Inferior parietal cortex (tissue), 1 donor: ENCODE results near the gene TBL1X.

Experiments used
- DNase-seq: peaks from one replicate; pipeline ENCODE4 v3.0.0-alpha.2; 2016; ENCODE audit errors: extremely low spot score

TBL1X gene

GRCh38 chrX:9498236-9498635 lies 33.4 kb downstream of the TBL1X start:
- DNase-seq = no peak

DNA sequence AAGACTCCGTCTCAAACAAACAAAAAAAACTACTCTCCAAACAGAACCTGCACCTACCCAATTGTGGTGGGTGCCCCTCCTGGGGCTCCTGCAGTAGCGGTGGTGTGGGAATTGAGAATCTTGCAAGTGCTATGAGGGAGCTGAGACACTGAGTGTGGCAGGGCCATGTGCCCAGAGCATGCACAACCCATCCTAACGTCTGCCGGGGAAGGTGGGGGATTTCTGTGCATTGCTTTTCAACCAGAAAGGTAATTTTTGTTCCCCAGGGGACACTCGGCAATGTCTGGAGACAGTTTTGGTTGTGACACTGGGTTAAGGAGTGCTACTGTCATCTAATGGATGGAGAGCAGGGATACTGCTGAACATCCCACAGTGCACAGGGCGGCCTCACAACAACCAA lies 35.7 kb downstream of the TBL1X start:
- DNase-seq = no peak

GRCh38 chrX:9501362-9501761 lies 36.5 kb downstream of the TBL1X start:
- no peak for DNase-seq

DNA sequence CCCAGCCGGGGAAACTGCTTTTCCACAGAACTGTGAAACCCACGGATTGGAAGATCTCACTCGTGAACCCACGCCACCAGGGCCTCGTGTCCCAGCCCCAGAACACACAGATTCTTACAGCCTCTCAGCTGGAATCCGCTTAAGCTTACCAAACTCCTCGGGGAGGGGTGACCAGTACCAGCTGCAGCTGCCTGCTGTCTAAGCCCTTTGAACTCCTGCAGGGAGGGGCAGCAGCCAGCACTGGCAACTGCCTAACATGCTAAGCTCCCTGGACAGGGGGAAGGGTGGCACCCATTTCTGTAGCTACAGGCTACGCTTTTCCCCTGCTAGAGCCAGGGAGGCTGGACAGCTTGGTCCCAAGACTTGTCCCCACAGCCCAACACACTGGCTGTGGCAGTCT lies 38.4 kb downstream of the TBL1X start:
- DNase-seq = no peak

GRCh38 chrX:9510366-9510765 lies 45.5 kb downstream of the TBL1X start:
- DNase-seq = no peak

DNA sequence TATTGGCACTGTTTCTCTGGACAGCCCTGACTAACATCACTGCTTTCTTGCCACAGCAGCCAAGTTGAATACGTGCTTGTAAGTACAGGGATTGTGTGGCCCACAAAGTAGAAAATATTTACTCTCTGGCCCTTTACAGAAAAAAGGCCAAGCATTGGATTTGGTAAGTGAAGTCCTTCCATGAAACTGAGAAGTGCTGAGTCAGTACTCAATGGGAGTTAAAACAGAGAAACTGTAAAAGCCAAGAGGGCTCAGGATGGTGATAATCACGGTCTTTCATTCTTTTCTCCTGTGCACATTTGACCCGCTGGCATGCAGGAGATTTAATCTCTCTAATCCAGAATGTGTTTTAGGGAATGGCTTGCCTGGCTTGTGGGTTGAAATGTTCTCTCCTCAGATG lies 46.1 kb downstream of the TBL1X start:
- no peak for DNase-seq

- DNase-seq = no peak
These were observed 50.6 kb downstream of the TBL1X start for GRCh38 chrX:9515489-9515888.

- DNase-seq = no peak
These were observed 51.2 kb downstream of the TBL1X start for GRCh38 chrX:9515973-9516538.

- no peak for DNase-seq
These were observed 51.8 kb downstream of the TBL1X start for GRCh38 chrX:9516635-9517034.

DNA sequence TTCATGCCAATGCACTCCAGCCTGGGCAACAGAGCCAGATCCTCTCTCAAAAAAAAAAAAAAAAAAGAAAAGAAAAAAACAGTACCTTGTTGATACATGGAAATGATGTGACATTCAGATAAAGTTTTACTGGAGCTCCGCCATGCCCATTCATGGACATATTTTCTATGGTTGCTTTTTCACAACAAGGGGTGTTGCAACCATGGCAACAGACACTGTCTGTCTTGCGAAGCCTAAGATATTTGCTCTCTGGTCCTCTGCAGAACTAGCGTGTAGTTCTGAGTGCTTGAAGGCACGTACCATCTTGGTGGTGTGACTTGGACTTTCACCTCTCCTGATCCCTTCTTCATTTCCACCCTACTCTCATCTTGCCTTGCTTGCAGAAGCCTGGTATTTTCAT lies 53.2 kb downstream of the TBL1X start:
- DNase-seq = no peak

GRCh38 chrX:9518889-9519288 lies 54.0 kb downstream of the TBL1X start:
- DNase-seq = no peak

GRCh38 chrX:9519546-9520216 lies 54.8 kb downstream of the TBL1X start:
- DNase-seq = no peak

DNA sequence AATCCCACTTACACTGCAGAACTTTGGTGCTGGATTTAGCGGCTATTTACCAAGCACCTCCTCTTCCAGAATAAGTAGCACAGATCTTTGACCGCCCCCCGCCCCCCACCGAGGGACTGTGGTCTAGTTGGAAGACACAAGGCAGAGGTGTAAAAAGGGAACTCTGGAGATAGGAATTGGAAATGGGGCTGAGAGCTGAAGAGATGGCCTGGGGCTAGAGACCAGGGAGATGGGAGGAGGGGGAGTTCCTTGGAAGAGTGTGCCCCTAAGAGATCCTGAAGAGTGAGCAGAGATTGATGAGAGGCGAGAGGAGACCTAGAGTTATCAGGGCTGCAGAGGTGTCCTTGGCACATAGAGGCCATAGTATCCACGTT lies 55.3 kb downstream of the TBL1X start:
- DNase-seq = no peak

GRCh38 chrX:9522378-9523155 lies 57.7 kb downstream of the TBL1X start:
- no peak for DNase-seq

- DNase-seq = no peak
These were observed 60.8 kb downstream of the TBL1X start for GRCh38 chrX:9525511-9526248.

DNA sequence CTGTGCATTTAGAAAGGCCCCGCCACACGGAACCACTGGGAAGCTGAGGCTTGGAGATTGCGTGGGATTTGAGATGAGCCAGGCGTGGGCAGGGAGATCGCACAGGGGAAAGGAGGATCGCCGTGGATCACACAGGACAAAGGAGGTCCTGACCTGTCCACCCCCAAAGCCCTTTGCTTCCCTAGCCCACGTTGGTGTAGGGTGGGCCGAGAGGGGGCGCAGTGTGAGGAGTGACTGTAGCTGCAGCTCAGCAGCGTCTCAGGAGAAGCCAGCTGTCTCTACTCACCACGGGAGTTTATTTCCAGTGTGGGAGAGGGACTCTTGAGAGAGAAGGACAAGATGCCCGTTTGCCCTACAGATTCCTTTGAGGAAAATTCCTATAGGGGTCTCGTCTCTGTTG lies 62.1 kb downstream of the TBL1X start:
- DNase-seq = no peak

- DNase-seq = no peak
These were observed 63.6 kb downstream of the TBL1X start for GRCh38 chrX:9528498-9528897.

- DNase-seq = no peak
These were observed 64.4 kb downstream of the TBL1X start for GRCh38 chrX:9529223-9529622.

DNA sequence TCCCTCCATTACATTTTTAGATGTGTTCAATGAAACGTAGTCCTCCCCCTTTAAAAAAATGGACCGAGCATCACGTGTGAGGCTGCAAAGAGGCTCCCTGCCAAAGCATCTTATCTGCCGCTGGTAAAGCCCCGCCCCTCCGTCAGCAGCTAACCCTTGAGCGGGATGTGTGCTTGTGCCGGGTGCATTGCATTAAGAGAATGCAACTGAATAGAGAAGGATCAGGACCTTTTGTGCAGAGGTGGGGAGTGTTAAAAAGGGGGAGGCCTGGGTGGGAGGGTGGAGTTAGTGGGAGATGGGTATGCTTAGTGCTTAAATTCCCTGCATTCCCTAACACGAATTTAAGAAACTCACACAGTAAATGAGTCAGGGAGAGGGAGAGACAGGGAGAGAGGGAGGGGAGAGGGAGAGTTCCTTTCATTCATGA lies 66.0 kb downstream of the TBL1X start:
- DNase-seq = peak; percentile 43

DNA sequence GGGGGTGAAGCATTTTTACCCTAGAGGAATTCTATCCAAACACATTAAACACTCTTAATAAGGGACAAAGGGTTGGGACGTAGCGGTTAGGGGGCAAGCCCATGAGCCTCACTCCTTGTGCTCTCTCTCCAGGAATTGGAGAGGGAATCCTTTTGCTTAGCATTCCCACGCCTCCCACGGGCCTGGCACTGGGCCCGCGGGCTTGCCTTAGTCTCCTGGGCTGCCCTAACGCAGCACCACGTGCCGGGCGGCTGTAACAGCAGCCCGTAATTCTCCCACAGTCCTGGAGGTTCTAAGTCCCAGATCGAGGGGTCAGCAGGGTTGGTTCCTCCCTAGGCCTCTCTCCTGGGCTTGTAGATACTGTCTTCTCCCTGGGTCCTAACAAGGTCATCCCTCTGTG lies 67.5 kb downstream of the TBL1X start:
- no peak for DNase-seq

DNA sequence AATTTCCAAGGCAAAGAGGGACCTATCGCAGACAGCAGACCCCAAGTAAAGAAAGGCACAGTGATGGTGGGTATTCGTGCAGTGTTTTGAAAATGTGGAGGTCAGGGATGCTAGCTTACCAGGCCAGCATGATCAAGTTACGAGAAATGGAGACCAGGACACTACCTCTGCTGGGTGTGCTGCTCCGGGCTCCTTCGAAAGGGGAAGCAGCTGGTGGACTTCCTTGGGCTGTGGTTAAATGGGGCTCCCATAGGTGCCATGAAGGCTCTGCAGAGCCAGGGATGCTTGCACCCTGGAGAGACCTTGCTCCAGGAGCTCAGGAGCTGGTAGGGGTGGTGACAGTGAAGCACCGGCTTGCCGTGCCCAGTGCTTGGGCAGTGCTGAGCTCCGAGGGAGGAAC lies 68.8 kb downstream of the TBL1X start:
- no peak for DNase-seq

- no peak for DNase-seq
These were observed 69.8 kb downstream of the TBL1X start for GRCh38 chrX:9534686-9535085.

DNA sequence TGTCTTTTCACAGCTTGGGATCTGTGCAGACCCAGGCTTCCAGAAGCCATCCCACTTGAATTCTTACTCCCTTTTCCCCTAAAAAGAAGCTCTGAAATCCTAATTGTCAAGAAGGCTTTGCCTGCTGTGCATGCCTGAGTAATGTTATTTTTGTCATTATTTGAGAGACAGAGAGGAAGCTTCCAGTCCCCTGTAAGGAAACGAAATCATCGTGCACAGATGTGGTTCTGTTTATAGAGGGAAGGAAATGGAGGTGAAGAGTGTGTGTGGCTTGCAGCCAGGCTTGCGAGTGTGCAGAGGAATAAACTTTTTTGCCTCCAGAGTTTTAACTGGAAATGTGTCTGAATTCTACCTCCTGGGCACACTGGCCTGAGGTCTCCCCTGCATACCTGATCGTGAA lies 70.2 kb downstream of the TBL1X start:
- DNase-seq = no peak
